HepG2 (cell line): ENCODE results near the gene POLE3. TPM values are rescaled to one million over a fixed set of nuclear protein-coding genes. Genes with fewer than 3 reads are reported as not detected.

Experiments
- GATAD2A ChIP-seq: IDR thresholded peaks from 2 replicates; pipeline ENCODE4 v1.6.1; 2016
- MTF1 ChIP-seq: sonication (generic); formaldehyde crosslinking; IDR thresholded peaks from 2 replicates; pipeline ENCODE4 v1.5.0; 2020; ENCODE audit warnings: missing genetic modification reagents
- MTF2 ChIP-seq: sonication (generic); formaldehyde crosslinking; IDR thresholded peaks from 2 replicates; pipeline ENCODE4 v1.5.0; 2020; ENCODE audit warnings: missing genetic modification reagents, borderline replicate concordance
- RARA ChIP-seq: IDR thresholded peaks from 2 replicates; pipeline ENCODE4 v1.6.1; 2016; ENCODE audit warnings: missing genetic modification reagents, missing compliant biosample characterization
- RBAK ChIP-seq: sonication (generic); formaldehyde crosslinking; IDR thresholded peaks from 2 replicates; pipeline ENCODE4 v1.5.1; 2020; ENCODE audit warnings: mild to moderate bottlenecking, missing genetic modification reagents
- RFX1 ChIP-seq: fragments of 450-650 bp; IDR thresholded peaks from 2 replicates; pipeline ENCODE4 v1.6.1; 2017
- SAFB2 ChIP-seq: sonication (generic); formaldehyde crosslinking; IDR thresholded peaks from 2 replicates; pipeline ENCODE4 v1.5.1; 2020; ENCODE audit warnings: missing genetic modification reagents, low read depth, mild to moderate bottlenecking, borderline replicate concordance
- TEAD3 ChIP-seq: optimal IDR thresholded peaks from 2 replicates; pipeline ENCODE3; 2016; ENCODE audit warnings: borderline replicate concordance
- ZFAT ChIP-seq: sonication (generic); formaldehyde crosslinking; conservative IDR thresholded peaks from 2 replicates; pipeline ENCODE4 v1.8.1; 2023; ENCODE audit warnings: missing genetic modification reagents, inconsistent platforms
- ZNF256 ChIP-seq: sonication (generic); formaldehyde crosslinking; conservative IDR thresholded peaks from 2 replicates; pipeline ENCODE4 v1.4.0; 2020; ENCODE audit warnings: missing genetic modification reagents
- ZNF292 ChIP-seq: sonication (generic); formaldehyde crosslinking; IDR thresholded peaks from 2 replicates; pipeline ENCODE4 v1.8.1; 2022; ENCODE audit warnings: mild to moderate bottlenecking, low read depth, missing genetic modification reagents, borderline replicate concordance
- ZNF451 ChIP-seq: sonication (generic); formaldehyde crosslinking; IDR thresholded peaks from 2 replicates; pipeline ENCODE4 v1.5.0; 2020; ENCODE audit warnings: mild to moderate bottlenecking, missing genetic modification reagents
- ZNF556 ChIP-seq: sonication (generic); formaldehyde crosslinking; IDR thresholded peaks from 2 replicates; pipeline ENCODE4 v1.4.0; 2020; ENCODE audit warnings: mild to moderate bottlenecking, missing genetic modification reagents, borderline replicate concordance
- ZNF577 ChIP-seq: sonication (generic); formaldehyde crosslinking; IDR thresholded peaks from 2 replicates; pipeline ENCODE4 v1.4.0; 2020; ENCODE audit warnings: mild to moderate bottlenecking, low read depth, missing genetic modification reagents, borderline replicate concordance
- ZNF720 ChIP-seq: sonication (generic); formaldehyde crosslinking; IDR thresholded peaks from 2 replicates; pipeline ENCODE4 v1.4.0; 2020; ENCODE audit warnings: missing genetic modification reagents
- ZNF761 ChIP-seq: sonication (generic); formaldehyde crosslinking; conservative IDR thresholded peaks from 2 replicates; pipeline ENCODE4 v1.4.0; 2020; ENCODE audit warnings: mild to moderate bottlenecking, missing genetic modification reagents
- polyA plus RNA-seq, 8 experiments: library from polyadenylated mRNA; depleted of rRNA in 3 of 8; stranded (reverse) in 7 of 8; unstranded in 1 of 8; fragments of >200 nt; fragmentation: Illumina TruSeq in 4 of 8; extraction: Trizol in 4 of 8; gene quantifications; 2 replicates each; pipeline versions ENCODE4 v1.2.1 to v1.2.3, GENCODE V29; 2011 to 2016; ENCODE audit warnings: low read depth in 4 of 8, missing spikeins in 1 of 8, mixed read lengths in 1 of 8; ENCODE audit not compliant: insufficient read depth in 1 of 8
- total RNA-seq, 5 experiments: library from RNA; depleted of rRNA; stranded (reverse); fragments of >200 nt; fragmentation: Illumina TruSeq; extraction: Trizol; gene quantifications; 2 replicates each; pipeline ENCODE4 v1.2.3, GENCODE V29; 2016; ENCODE audit warnings: low read depth in 1 of 5
- TF ChIP-seq, protein P1 (sequence below): sonication (generic); formaldehyde crosslinking; IDR thresholded peaks from 2 replicates; pipeline ENCODE4 v1.5.0; 2020; ENCODE audit warnings: mild to moderate bottlenecking, missing genetic modification reagents
- TF ChIP-seq, protein P2 (sequence below): sonication (generic); formaldehyde crosslinking; IDR thresholded peaks from 2 replicates; pipeline ENCODE4 v1.8.1; 2023; ENCODE audit warnings: missing genetic modification reagents, mild to moderate bottlenecking, borderline replicate concordance
- TF ChIP-seq, protein P3 (sequence below): sonication (generic); formaldehyde crosslinking; IDR thresholded peaks from 2 replicates; pipeline ENCODE4 v1.4.0; 2020; ENCODE audit warnings: missing genetic modification reagents
- TF ChIP-seq, protein P4 (sequence below): sonication (generic); formaldehyde crosslinking; IDR thresholded peaks from 2 replicates; pipeline ENCODE4 v1.5.0; 2020; ENCODE audit warnings: missing genetic modification reagents
- TF ChIP-seq, protein P5 (sequence below): IDR thresholded peaks from 2 replicates; pipeline ENCODE4 v1.6.1; 2016; ENCODE audit warnings: low read depth, control low read depth

POLE3 gene
- total and polyA plus RNA-seq, 2 of the 13 experiments (the other 11 are each of a cell fraction or from before 2014, with no cell fraction given): 36.0 to 77.2 TPM

DNA sequence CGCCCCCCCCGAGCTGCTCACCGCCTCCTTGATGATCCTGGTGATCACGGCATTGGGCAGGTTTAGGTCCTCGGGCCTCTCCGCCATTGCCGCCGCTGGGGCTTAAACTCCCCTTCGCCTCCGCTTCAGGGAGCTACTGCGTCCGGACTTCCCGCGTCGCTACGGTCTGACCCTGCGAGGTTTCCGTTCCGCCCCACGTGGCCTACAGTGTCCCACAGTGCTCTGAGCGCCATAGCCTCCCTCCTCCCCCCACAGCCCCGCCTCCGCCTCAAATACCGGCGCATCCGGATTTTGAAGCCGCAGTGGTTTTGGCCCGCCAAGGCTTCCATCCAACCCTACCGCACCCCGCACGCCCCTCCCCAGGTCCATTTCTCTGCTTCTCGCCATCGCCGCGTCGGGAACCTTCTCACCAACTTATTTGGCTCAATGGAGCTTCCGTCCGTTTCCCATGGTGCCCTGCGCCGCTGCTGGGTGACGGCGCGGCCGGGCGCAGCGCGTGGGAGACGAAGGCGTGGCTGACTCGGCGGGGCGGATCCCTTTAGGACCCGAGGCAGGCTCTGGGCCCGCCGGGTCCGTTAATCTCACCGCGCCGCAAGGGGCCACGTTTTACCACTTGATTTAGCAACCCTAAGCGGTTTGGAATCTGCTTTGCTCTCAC, at the start of gene POLE3, which contains the start of gene C9orf43 (continued):
- TF ChIP-seq ZNF761 (CRISPR knock-in tag) (no peak), RBAK (no peak), RFX1 (no peak; the same call in 1 of the 2 replicates), GATAD2A (CRISPR knock-in tag) (peak; percentile 75; the same call in 1 of the 2 replicates), ZNF556 (CRISPR knock-in tag) (0 out of 2 replicates have a peak, but pooled peaks have one; percentile 22), ZNF720 (CRISPR knock-in tag) (no peak), SAFB2 (CRISPR knock-in tag) (no peak), ZNF292 (CRISPR knock-in tag) (peak; percentile 45; the same call in 1 of the 2 replicates), MTF1 (CRISPR knock-in tag) (peak; percentile 82), MTF2 (CRISPR knock-in tag) (peak; percentile 70; the same call in 1 of the 2 replicates), ZFAT (CRISPR knock-in tag) (no peak), ZNF256 (CRISPR knock-in tag) (0 out of 2 replicates have a peak, but pooled peaks have one; percentile 35), ZNF451 (CRISPR knock-in tag) (no peak), TEAD3 (CRISPR knock-in tag) (peak; percentile 75), ZNF577 (CRISPR knock-in tag) (no peak), RARA (CRISPR knock-in tag) (0 out of 2 replicates have a peak, but pooled peaks have one; percentile 34)
- TF ChIP-seq, protein P1, sequence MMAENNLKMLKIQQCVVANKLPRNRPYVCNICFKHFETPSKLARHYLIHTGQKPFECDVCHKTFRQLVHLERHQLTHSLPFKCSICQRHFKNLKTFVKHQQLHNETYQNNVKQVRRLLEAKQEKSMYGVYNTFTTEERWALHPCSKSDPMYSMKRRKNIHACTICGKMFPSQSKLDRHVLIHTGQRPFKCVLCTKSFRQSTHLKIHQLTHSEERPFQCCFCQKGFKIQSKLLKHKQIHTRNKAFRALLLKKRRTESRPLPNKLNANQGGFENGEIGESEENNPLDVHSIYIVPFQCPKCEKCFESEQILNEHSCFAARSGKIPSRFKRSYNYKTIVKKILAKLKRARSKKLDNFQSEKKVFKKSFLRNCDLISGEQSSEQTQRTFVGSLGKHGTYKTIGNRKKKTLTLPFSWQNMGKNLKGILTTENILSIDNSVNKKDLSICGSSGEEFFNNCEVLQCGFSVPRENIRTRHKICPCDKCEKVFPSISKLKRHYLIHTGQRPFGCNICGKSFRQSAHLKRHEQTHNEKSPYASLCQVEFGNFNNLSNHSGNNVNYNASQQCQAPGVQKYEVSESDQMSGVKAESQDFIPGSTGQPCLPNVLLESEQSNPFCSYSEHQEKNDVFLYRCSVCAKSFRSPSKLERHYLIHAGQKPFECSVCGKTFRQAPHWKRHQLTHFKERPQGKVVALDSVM (CRISPR knock-in tag): peak; percentile 68; the same call in 1 of the 2 replicates
- TF ChIP-seq, protein P2, sequence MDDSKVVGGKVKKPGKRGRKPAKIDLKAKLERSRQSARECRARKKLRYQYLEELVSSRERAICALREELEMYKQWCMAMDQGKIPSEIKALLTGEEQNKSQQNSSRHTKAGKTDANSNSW (CRISPR knock-in tag): no peak
- TF ChIP-seq, protein P3, sequence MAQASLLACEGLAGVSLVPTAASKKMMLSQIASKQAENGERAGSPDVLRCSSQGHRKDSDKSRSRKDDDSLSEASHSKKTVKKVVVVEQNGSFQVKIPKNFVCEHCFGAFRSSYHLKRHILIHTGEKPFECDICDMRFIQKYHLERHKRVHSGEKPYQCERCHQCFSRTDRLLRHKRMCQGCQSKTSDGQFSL (CRISPR knock-in tag): peak; percentile 89
- TF ChIP-seq, protein P4, sequence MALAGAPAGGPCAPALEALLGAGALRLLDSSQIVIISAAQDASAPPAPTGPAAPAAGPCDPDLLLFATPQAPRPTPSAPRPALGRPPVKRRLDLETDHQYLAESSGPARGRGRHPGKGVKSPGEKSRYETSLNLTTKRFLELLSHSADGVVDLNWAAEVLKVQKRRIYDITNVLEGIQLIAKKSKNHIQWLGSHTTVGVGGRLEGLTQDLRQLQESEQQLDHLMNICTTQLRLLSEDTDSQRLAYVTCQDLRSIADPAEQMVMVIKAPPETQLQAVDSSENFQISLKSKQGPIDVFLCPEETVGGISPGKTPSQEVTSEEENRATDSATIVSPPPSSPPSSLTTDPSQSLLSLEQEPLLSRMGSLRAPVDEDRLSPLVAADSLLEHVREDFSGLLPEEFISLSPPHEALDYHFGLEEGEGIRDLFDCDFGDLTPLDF: peak; percentile 81; the same call in 1 of the 2 replicates
- TF ChIP-seq, protein P5, sequence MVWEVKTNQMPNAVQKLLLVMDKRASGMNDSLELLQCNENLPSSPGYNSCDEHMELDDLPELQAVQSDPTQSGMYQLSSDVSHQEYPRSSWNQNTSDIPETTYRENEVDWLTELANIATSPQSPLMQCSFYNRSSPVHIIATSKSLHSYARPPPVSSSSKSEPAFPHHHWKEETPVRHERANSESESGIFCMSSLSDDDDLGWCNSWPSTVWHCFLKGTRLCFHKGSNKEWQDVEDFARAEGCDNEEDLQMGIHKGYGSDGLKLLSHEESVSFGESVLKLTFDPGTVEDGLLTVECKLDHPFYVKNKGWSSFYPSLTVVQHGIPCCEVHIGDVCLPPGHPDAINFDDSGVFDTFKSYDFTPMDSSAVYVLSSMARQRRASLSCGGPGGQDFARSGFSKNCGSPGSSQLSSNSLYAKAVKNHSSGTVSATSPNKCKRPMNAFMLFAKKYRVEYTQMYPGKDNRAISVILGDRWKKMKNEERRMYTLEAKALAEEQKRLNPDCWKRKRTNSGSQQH: peak; percentile 91; the same call in 1 of the 2 replicates
